Tibial artery (tissue), 4 donors: ENCODE measurements around the gene ZBTB9.

ENCODE experiments used
- DNase-seq, 2 donors: peaks; one replicate each; pipeline ENCODE4 v3.0.0-alpha.2; 2019
- H3K27ac ChIP-seq, 2 donors: fragments of 200-600 bp; sonication (generic) in 1 of 2; 1 replicate in 1 of 2; 2 replicates in 1 of 2; pipeline ENCODE4 v1.5.1; 2018 to 2019; ENCODE audit warnings: mild to moderate bottlenecking in 1 of 2
- H3K27me3 ChIP-seq, 2 donors: fragments of 200-600 bp; sonication (generic) in 1 of 2; one replicate each; pipeline versions ENCODE4 v1.5.1 to v1.6.0; 2016 to 2019
- H3K36me3 ChIP-seq, 3 donors: fragments of 200-600 bp; sonication (generic) in 2 of 3; one replicate each; pipeline ENCODE4 v1.5.1; 2016 to 2019; ENCODE audit warnings: mild to moderate bottlenecking in 2 of 3
- H3K4me1 ChIP-seq, 4 donors: fragments of 200-600 bp; sonication (generic) in 2 of 4; 1 replicate in 3 of 4; 2 replicates in 1 of 4; pipeline ENCODE4 v1.5.1; 2016 to 2019
- H3K4me3 ChIP-seq, 2 donors: fragments of 200-600 bp; sonication (generic) in 1 of 2; 1 replicate in 1 of 2; 2 replicates in 1 of 2; pipeline ENCODE4 v1.5.1; 2018 to 2019; ENCODE audit warnings: mild to moderate bottlenecking in 2 of 2
- H3K9me3 ChIP-seq, 3 donors: fragments of 200-600 bp; sonication (generic) in 1 of 3; one replicate each; pipeline ENCODE4 v1.5.1; 2016 to 2019
- CTCF ChIP-seq, 2 experiments: fragments of 200-600 bp in 1 of 2; fragments of 450-650 bp in 1 of 2; IDR thresholded peaks; one replicate each; pipeline ENCODE4 v1.5.1; 2017 to 2019; ENCODE audit warnings: antibody characterized with exemption in 2 of 2, mild to moderate bottlenecking in 1 of 2, moderate library complexity in 1 of 2
- intact Hi-C: fragments of 100-400 bp; cut with DNase I; formaldehyde crosslinking; loops from one replicate; pipeline ENCODE4 v1.15.0; 2023; ENCODE audit warnings: low total_unique reads

Gene ZBTB9

DNA sequence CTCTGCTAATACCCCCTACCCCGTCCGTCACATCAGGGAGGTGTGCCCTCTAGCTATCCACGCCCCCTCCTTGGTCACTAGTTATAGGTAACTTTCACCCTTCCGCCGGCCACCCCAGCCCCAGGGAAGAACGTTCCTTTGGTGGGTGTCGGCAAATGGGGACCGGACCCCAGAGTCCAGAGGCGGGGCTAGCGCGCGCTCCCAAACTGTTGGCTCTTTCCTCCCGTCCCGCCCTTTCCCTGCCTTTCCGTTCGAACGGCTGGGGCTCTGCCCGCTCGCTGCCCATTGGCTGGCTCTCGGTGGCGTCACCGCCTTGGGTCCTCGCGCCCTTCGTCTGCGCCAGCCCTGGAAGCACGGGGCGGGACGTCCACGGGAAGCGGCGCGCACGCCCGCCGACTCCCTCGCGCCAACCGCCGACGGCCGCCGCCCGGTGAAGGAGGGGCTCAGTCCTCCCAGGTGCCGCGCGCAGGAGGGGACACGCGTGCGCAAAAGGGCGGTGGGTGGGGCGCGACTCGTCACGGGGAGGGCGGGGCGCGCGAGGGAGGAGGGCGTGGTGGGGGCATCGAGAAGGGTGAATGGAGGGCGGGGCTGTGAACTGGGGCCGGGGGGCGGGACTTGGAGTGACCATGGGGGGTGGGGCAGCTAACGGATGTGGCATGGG, 44.2 kb upstream of the ZBTB9 start:
- Histone ChIP-seq H3K4me1 (peaks cover 0 to 38% (median 25%) of the 10 kb centered on the region in 4 donors), H3K4me3 (peak overlapping the region; percentile 94 to 98), H3K9me3 (no peaks in the 10 kb centered on the region), H3K27ac (peak overlapping the region; percentile 99 to 100), H3K36me3 (peaks cover 16 to 29% (median 28%) of the 10 kb centered on the region in 3 donors), H3K27me3 (no peaks in the 10 kb centered on the region)
- peak; percentile 96 to 99 for DNase-seq
- no peak for TF ChIP-seq CTCF (IDR thresholded peaks at IDR 0.05)
- intact Hi-C loops: loop anchor here (10.0 kb wide), 1 partner anchor 115 kb away; the partner anchor contains the start of gene RGL2

GRCh38 chr6:33410711-33411631, 43.4 kb upstream of the ZBTB9 start, which contains the start of gene PHF1:
PHF1 (plus strand) TSS chr6:33411014; CDS start chr6:33412264, 1,250 bp downstream.
- H3K27ac ChIP-seq: peak within 1 kb of the TSS; percentile 99 to 100
- no peaks in the 10 kb centered on the region for H3K9me3 ChIP-seq
- peaks cover 24 to 37% (median 36%) of the 10 kb centered on the region in 3 donors for H3K36me3 ChIP-seq
- peak within 1 kb of the TSS; percentile 94 to 98 for H3K4me3 ChIP-seq
- intact Hi-C loops: loop anchor here (10.0 kb wide), 1 partner anchor 116 kb away; the partner anchor contains the start of gene RGL2
- no peaks in the 10 kb centered on the region for H3K27me3 ChIP-seq
- peaks cover 0 to 46% (median 31%) of the 10 kb centered on the region in 4 donors for H3K4me1 ChIP-seq
- TF ChIP-seq CTCF (IDR thresholded peaks at IDR 0.05): no peak
- DNase-seq: peak in 1 of 2 donors; percentile 51

DNA sequence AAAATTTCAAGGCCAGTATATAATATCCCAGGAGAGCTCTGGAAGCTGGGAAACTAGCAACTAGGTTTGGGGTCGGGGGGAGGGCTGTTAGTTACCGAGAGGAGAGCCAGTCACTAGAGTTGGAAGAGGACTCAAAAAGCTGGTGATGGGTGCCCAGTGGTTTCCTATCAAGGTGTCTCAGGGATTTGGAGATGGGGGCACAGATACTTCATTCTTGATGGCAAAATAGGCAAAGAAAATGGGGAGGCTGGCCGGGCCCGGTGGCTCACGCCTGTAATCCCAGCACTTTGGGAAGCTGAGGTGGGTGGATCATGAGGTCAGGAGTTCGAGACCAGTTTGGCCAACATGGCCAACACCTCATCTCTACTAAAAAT, 42.8 kb upstream of the ZBTB9 start:
- Histone ChIP-seq H3K4me3 (peak overlapping the region; percentile 94 to 98), H3K9me3 (no peaks in the 10 kb centered on the region), H3K4me1 (peaks cover 0 to 52% (median 37%) of the 10 kb centered on the region in 4 donors), H3K36me3 (peaks cover 25 to 43% (median 39%) of the 10 kb centered on the region in 3 donors), H3K27me3 (no peaks in the 10 kb centered on the region), H3K27ac (peak overlapping the region; percentile 99 to 100)
- DNase-seq: no peak
- intact Hi-C loops: loop anchor here (10.0 kb wide), 1 partner anchor 117 kb away; the partner anchor contains the start of gene RGL2
- TF ChIP-seq CTCF (IDR thresholded peaks at IDR 0.05): no peak

DNA sequence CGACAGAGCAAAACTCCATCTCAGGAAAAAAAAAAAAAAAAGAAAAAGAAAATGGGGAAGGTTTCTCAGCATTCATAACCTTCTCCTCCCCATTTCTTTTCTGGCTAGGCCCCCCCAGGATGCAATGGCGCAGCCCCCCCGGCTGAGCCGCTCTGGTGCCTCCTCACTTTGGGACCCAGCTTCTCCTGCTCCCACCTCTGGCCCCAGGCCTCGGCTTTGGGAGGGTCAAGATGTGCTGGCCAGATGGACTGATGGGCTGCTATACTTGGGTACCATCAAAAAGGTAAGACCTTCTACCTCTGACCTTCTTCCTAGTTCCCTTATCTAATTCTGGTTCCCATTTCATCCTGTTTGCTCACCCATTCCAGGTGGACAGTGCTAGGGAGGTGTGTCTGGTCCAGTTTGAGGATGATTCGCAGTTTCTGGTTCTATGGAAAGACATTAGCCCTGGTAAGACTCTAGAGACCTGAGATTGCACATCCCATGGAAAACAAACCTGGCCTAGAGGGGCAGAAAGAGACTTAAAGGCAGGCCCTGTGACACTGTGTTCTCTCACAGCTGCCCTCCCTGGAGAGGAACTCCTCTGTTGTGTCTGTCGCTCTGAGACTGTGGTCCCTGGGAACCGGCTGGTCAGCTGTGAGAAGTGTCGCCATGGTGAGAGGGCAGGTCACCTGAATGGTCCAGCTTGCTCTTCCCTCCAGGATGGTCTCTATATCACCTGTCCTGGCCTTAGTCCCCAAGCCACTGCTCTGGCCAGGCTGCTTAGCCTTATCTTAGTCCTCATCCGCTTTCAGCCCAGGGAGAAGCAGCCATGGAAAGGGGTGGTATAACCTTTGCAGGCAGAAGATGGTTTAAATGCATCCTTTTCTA, 42.0 kb upstream of the ZBTB9 start:
- H3K9me3 ChIP-seq: no peaks in the 10 kb centered on the region
- peaks cover 0 to 60% (median 43%) of the 10 kb centered on the region in 4 donors for H3K4me1 ChIP-seq
- DNase-seq: no peak
- H3K27me3 ChIP-seq: no peaks in the 10 kb centered on the region
- TF ChIP-seq CTCF (IDR thresholded peaks at IDR 0.05): no peak
- H3K4me3 ChIP-seq: peak overlapping the region; percentile 94 to 98
- intact Hi-C loops: loop anchor here (10.0 kb wide), 1 partner anchor 118 kb away; the partner anchor contains the start of gene RGL2
- H3K27ac ChIP-seq: peak overlapping the region; percentile 99 to 100
- peaks cover 25 to 44% (median 39%) of the 10 kb centered on the region in 3 donors for H3K36me3 ChIP-seq
